GM12801 (cell line): ENCODE results near the gene EEFSEC.

Source experiments
- CTCF ChIP-seq: IDR thresholded peaks from one replicate; pipeline ENCODE4 v1.5.1; 2011; ENCODE audit warnings: control low read depth; ENCODE audit not compliant: insufficient read length; ENCODE audit errors: extremely low read depth

EEFSEC gene

GRCh38 chr3:128442949-128443348 is 289.7 kb downstream of the EEFSEC start:
- TF ChIP-seq CTCF = no peak

GRCh38 chr3:128443771-128444170 is 290.5 kb downstream of the EEFSEC start:
- TF ChIP-seq CTCF = no peak

- TF ChIP-seq CTCF = no peak
These were observed 292.1 kb downstream of the EEFSEC start for GRCh38 chr3:128445357-128445756.

- TF ChIP-seq CTCF = no peak
These were observed 293.5 kb downstream of the EEFSEC start for GRCh38 chr3:128446821-128447220.

GRCh38 chr3:128447561-128448013 is 294.3 kb downstream of the EEFSEC start:
- no peak for TF ChIP-seq CTCF

- TF ChIP-seq CTCF = no peak
These were observed 295.2 kb downstream of the EEFSEC start for GRCh38 chr3:128448491-128448890.

- TF ChIP-seq CTCF = no peak
These were observed 295.9 kb downstream of the EEFSEC start for GRCh38 chr3:128449111-128449638.
